GM23338 (cell line): ENCODE results near the gene CDH23. TPM values are rescaled to one million over a fixed set of nuclear protein-coding genes. Genes with fewer than 3 reads are reported as not detected.

ENCODE experiments used
- ATAC-seq: fragments of 200-7000 bp; cut with Tn5 transposase; 3 replicates; pipeline ENCODE4 v1.9.1; 2020
- DNase-seq: peaks from one replicate; pipeline ENCODE4 v3.0.0-alpha.2; 2015; ENCODE audit warnings: low spot score
- H2AFZ ChIP-seq: fragments of 200-600 bp; sonication (generic); 2 replicates; pipeline ENCODE4 v1.8.0; 2016; ENCODE audit warnings: antibody characterized with exemption, mild to moderate bottlenecking, moderate library complexity
- H3F3A ChIP-seq: fragments of 200-600 bp; sonication (generic); replicated peaks from 2 replicates; pipeline ENCODE4 v1.8.0; 2017; ENCODE audit warnings: antibody characterized with exemption, mixed run types, low read depth
- H3K27ac ChIP-seq: fragments of 200-600 bp; sonication (generic); 2 replicates; pipeline ENCODE4 v1.6.1; 2016; ENCODE audit warnings: low read depth
- H3K27me3 ChIP-seq: fragments of 200-600 bp; sonication (generic); 2 replicates; pipeline ENCODE4 v1.8.0; 2016; ENCODE audit warnings: mild to moderate bottlenecking, mixed run types, moderate library complexity; ENCODE audit not compliant: insufficient read depth
- H3K36me3 ChIP-seq: fragments of 200-600 bp; sonication (generic); 2 replicates; pipeline ENCODE4 v1.8.0; 2016; ENCODE audit warnings: mild to moderate bottlenecking; ENCODE audit not compliant: insufficient read depth
- H3K4me1 ChIP-seq: fragments of 200-600 bp; sonication (generic); 2 replicates; pipeline ENCODE4 v1.8.0; 2016; ENCODE audit warnings: mild to moderate bottlenecking, moderate library complexity; ENCODE audit not compliant: insufficient read depth
- H3K4me2 ChIP-seq: fragments of 200-600 bp; sonication (generic); 2 replicates; pipeline ENCODE4 v1.7.1; 2017; ENCODE audit warnings: mixed run types
- H3K4me3 ChIP-seq: fragments of 200-600 bp; sonication (generic); 2 replicates; pipeline ENCODE4 v1.6.1; 2016; ENCODE audit warnings: mixed run types
- H3K79me2 ChIP-seq: fragments of 200-600 bp; sonication (generic); replicated peaks from 2 replicates; pipeline ENCODE4 v1.8.0; 2017; ENCODE audit warnings: mild to moderate bottlenecking; ENCODE audit not compliant: insufficient read depth
- H3K9me2 ChIP-seq: fragments of 200-600 bp; sonication (generic); 2 replicates; pipeline ENCODE4 v1.8.0; 2017; ENCODE audit not compliant: insufficient read depth
- H4K20me1 ChIP-seq: fragments of 200-600 bp; sonication (generic); replicated peaks from 2 replicates; pipeline ENCODE4 v1.8.0; 2017; ENCODE audit warnings: mild to moderate bottlenecking; ENCODE audit not compliant: insufficient read depth
- H3K27ac Mint-ChIP-seq: 2 replicates; pipeline ENCODE4 v1.8.0; 2020; ENCODE audit warnings: inconsistent platforms, mild to moderate bottlenecking, moderate library complexity, mixed read lengths
- H3K27me3 Mint-ChIP-seq: 3 replicates; pipeline ENCODE4 v1.8.0; 2022; ENCODE audit warnings: low read depth, mild to moderate bottlenecking, moderate library complexity, mixed read lengths, inconsistent platforms; ENCODE audit not compliant: insufficient read depth, poor library complexity
- H3K36me3 Mint-ChIP-seq: 3 replicates; pipeline ENCODE4 v1.8.0; 2021; ENCODE audit warnings: low read depth, mild to moderate bottlenecking, inconsistent platforms, moderate library complexity, mixed read lengths
- H3K4me1 Mint-ChIP-seq: 3 replicates; pipeline ENCODE4 v1.8.0; 2020; ENCODE audit warnings: mild to moderate bottlenecking, inconsistent platforms, mixed read lengths
- H3K4me3 Mint-ChIP-seq: 3 replicates; pipeline ENCODE4 v1.8.0; 2021; ENCODE audit warnings: moderate library complexity, mild to moderate bottlenecking, inconsistent platforms, mixed read lengths
- H3K9me3 Mint-ChIP-seq: 3 replicates; pipeline ENCODE4 v1.8.0; 2020; ENCODE audit warnings: moderate library complexity, mild to moderate bottlenecking, inconsistent platforms, mixed read lengths
- CREB1 ChIP-seq: fragments of 250-450 bp; sonication (Bioruptor Pico); IDR thresholded peaks from 2 replicates; pipeline ENCODE4 v1.5.0; 2020; ENCODE audit warnings: low read depth, mild to moderate bottlenecking, moderate library complexity
- CTCF ChIP-seq, 2 experiments: fragments of 200-600 bp in 1 of 2; sonication (generic) in 1 of 2; conservative IDR thresholded peaks; 2 replicates each; pipeline versions ENCODE4 v1.5.1 to v1.6.1; 2016 to 2017; ENCODE audit warnings: antibody characterized with exemption in 2 of 2, low read depth in 2 of 2, mild to moderate bottlenecking in 2 of 2, moderate library complexity in 1 of 2
- EZH2 ChIP-seq: fragments of 200-600 bp; sonication (generic); IDR thresholded peaks from one replicate; pipeline ENCODE4 v1.8.0; 2017; ENCODE audit warnings: antibody characterized with exemption, mild to moderate bottlenecking, low read depth; ENCODE audit not compliant: unreplicated experiment
- EZH2phosphoT487 ChIP-seq: fragments of 200-600 bp; sonication (generic); IDR thresholded peaks from one replicate; pipeline ENCODE4 v1.8.1; 2018; ENCODE audit warnings: antibody characterized with exemption; ENCODE audit not compliant: unreplicated experiment
- JUNB ChIP-seq: IDR thresholded peaks from one replicate; pipeline ENCODE4 v1.6.1; 2016; ENCODE audit warnings: antibody characterized with exemption; ENCODE audit not compliant: unreplicated experiment
- NANOG ChIP-seq: IDR thresholded peaks from 2 replicates; pipeline ENCODE4 v1.6.1; 2016; ENCODE audit warnings: antibody characterized with exemption, borderline replicate concordance
- POLR2AphosphoS5 ChIP-seq: IDR thresholded peaks from 2 replicates; pipeline ENCODE4 v1.6.1; 2016; ENCODE audit warnings: antibody characterized with exemption, low read depth
- REST ChIP-seq: IDR thresholded peaks from one replicate; pipeline ENCODE4 v1.6.1; 2018; ENCODE audit warnings: antibody characterized with exemption; ENCODE audit not compliant: unreplicated experiment
- STAT1 ChIP-seq: IDR thresholded peaks from one replicate; pipeline ENCODE4 v1.6.1; 2016; ENCODE audit warnings: antibody characterized with exemption; ENCODE audit not compliant: unreplicated experiment
- ZNF114 ChIP-seq: fragments of 250-450 bp; sonication (Bioruptor Pico); IDR thresholded peaks from 2 replicates; pipeline ENCODE4 v1.5.0; 2020; ENCODE audit warnings: mild to moderate bottlenecking, moderate library complexity
- ZNF331 ChIP-seq: fragments of 250-450 bp; sonication (Bioruptor Pico); IDR thresholded peaks from 2 replicates; pipeline ENCODE4 v1.5.0; 2020; ENCODE audit warnings: low read depth, mild to moderate bottlenecking, moderate library complexity
- polyA plus RNA-seq: library from polyadenylated mRNA; unstranded; fragments of >200 nt; fragmentation: Nextera tagmentation; extraction: Ambion mirVana; gene quantifications from 2 replicates; pipeline ENCODE4 v1.2.1, GENCODE V29; 2016
- total RNA-seq: library from RNA; depleted of rRNA; stranded (reverse); fragments of >200 nt; shearing (Covaris generic); gene quantifications from 2 replicates; pipeline ENCODE4 v1.2.3, GENCODE V29; 2014
- TF ChIP-seq, protein P1 (sequence below): fragments of 250-450 bp; sonication (Bioruptor Pico); IDR thresholded peaks from 2 replicates; pipeline ENCODE4 v1.5.0; 2020; ENCODE audit warnings: mild to moderate bottlenecking, moderate library complexity
- TF ChIP-seq, protein P2 (sequence below): IDR thresholded peaks from 2 replicates; pipeline ENCODE4 v1.6.1; 2016; ENCODE audit warnings: antibody characterized with exemption

Gene CDH23
- total and polyA plus RNA-seq, 2 experiments from 2014 or later: 0.95 to 4.3 TPM

DNA sequence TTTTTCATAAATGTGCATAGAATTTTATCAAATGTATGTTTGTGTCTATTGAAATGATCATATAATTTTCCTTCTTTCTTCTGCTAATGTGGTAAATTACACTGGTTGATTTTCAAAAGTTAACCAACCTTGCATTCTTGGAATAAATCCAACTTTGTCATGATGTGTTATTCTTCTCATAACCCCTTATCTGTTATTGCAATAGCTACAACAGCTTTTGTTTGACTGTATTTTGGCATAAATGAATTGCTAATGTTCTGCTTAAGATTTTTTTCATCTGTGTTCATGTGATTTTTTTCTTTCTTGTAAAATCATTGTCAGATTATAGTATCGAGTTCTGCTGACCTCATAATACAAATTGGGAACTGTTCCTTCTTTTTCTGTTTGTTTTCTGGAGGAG, 17.6 kb downstream of the CDH23 start:
- no peaks in the 10 kb centered on the region for H3K9me2 ChIP-seq
- H3K9me3 Mint-ChIP-seq: peaks cover 10% of the 10 kb centered on the region; the same call in 2 of the 3 replicates
- no peaks in the 10 kb centered on the region for H4K20me1 ChIP-seq
- no peaks in the 10 kb centered on the region for H3K4me1 ChIP-seq
- no peak overlapping the region for H3K27ac Mint-ChIP-seq
- H3K27me3 ChIP-seq: no peaks in the 10 kb centered on the region
- H3F3A ChIP-seq: no peaks in the 10 kb centered on the region
- H3K4me1 Mint-ChIP-seq: peaks cover 2% of the 10 kb centered on the region
- no peak overlapping the region for H2AFZ ChIP-seq
- H3K27me3 Mint-ChIP-seq: peaks cover 2% of the 10 kb centered on the region
- DNase-seq (no peak), ATAC-seq (no peak)
- H3K4me2 ChIP-seq: no peak overlapping the region
- H3K79me2 ChIP-seq: no peaks in the 10 kb centered on the region
- TF ChIP-seq EZH2phosphoT487: no peak
- TF ChIP-seq, protein P1, sequence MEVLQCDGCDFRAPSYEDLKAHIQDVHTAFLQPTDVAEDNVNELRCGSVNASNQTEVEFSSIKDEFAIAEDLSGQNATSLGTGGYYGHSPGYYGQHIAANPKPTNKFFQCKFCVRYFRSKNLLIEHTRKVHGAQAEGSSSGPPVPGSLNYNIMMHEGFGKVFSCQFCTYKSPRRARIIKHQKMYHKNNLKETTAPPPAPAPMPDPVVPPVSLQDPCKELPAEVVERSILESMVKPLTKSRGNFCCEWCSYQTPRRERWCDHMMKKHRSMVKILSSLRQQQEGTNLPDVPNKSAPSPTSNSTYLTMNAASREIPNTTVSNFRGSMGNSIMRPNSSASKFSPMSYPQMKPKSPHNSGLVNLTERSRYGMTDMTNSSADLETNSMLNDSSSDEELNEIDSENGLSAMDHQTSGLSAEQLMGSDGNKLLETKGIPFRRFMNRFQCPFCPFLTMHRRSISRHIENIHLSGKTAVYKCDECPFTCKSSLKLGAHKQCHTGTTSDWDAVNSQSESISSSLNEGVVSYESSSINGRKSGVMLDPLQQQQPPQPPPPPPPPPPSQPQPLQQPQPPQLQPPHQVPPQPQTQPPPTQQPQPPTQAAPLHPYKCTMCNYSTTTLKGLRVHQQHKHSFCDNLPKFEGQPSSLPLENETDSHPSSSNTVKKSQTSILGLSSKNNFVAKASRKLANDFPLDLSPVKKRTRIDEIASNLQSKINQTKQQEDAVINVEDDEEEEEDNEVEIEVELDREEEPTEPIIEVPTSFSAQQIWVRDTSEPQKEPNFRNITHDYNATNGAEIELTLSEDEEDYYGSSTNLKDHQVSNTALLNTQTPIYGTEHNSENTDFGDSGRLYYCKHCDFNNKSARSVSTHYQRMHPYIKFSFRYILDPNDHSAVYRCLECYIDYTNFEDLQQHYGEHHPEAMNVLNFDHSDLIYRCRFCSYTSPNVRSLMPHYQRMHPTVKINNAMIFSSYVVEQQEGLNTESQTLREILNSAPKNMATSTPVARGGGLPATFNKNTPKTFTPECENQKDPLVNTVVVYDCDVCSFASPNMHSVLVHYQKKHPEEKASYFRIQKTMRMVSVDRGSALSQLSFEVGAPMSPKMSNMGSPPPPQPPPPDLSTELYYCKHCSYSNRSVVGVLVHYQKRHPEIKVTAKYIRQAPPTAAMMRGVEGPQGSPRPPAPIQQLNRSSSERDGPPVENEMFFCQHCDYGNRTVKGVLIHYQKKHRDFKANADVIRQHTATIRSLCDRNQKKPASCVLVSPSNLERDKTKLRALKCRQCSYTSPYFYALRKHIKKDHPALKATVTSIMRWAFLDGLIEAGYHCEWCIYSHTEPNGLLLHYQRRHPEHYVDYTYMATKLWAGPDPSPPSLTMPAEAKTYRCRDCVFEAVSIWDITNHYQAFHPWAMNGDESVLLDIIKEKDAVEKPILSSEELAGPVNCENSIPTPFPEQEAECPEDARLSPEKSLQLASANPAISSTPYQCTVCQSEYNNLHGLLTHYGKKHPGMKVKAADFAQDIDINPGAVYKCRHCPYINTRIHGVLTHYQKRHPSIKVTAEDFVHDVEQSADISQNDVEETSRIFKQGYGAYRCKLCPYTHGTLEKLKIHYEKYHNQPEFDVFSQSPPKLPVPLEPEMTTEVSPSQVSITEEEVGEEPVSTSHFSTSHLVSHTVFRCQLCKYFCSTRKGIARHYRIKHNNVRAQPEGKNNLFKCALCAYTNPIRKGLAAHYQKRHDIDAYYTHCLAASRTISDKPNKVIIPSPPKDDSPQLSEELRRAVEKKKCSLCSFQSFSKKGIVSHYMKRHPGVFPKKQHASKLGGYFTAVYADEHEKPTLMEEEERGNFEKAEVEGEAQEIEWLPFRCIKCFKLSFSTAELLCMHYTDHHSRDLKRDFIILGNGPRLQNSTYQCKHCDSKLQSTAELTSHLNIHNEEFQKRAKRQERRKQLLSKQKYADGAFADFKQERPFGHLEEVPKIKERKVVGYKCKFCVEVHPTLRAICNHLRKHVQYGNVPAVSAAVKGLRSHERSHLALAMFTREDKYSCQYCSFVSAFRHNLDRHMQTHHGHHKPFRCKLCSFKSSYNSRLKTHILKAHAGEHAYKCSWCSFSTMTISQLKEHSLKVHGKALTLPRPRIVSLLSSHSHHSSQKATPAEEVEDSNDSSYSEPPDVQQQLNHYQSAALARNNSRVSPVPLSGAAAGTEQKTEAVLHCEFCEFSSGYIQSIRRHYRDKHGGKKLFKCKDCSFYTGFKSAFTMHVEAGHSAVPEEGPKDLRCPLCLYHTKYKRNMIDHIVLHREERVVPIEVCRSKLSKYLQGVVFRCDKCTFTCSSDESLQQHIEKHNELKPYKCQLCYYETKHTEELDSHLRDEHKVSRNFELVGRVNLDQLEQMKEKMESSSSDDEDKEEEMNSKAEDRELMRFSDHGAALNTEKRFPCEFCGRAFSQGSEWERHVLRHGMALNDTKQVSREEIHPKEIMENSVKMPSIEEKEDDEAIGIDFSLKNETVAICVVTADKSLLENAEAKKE (CRISPR knock-in tag): no peak
- TF ChIP-seq STAT1: no peak
- TF ChIP-seq ZNF114: no peak
- no peak for TF ChIP-seq EZH2
- TF ChIP-seq, protein P2, sequence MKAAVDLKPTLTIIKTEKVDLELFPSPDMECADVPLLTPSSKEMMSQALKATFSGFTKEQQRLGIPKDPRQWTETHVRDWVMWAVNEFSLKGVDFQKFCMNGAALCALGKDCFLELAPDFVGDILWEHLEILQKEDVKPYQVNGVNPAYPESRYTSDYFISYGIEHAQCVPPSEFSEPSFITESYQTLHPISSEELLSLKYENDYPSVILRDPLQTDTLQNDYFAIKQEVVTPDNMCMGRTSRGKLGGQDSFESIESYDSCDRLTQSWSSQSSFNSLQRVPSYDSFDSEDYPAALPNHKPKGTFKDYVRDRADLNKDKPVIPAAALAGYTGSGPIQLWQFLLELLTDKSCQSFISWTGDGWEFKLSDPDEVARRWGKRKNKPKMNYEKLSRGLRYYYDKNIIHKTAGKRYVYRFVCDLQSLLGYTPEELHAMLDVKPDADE: no peak
- no peak for TF ChIP-seq POLR2AphosphoS5
- no peak for TF ChIP-seq NANOG
- TF ChIP-seq REST: no peak
- TF ChIP-seq JUNB: no peak
- TF ChIP-seq CREB1 (CRISPR knock-in tag): no peak
- TF ChIP-seq ZNF331 (CRISPR knock-in tag): no peak
- no peak for TF ChIP-seq CTCF (conservative IDR thresholded peaks at IDR 0.05; ENCODE audit: low read depth in 2 of 2)
- no peak overlapping the region for H3K4me3 Mint-ChIP-seq
- no peak overlapping the region for H3K27ac ChIP-seq
- no peaks in the 10 kb centered on the region for H3K36me3 ChIP-seq
- peaks cover 7% of the 10 kb centered on the region; the same call in 1 of the 3 replicates for H3K36me3 Mint-ChIP-seq
- H3K4me3 ChIP-seq: no peak overlapping the region
